ENCODE measurements around the gene CIDEC. TPM values are rescaled to one million over a fixed set of nuclear protein-coding genes. Genes with fewer than 3 reads are reported as not detected.

CIDEC gene
- total and polyA plus RNA-seq, 2 of the 8 experiments (the other 6 are each of a cell fraction or from before 2014, with no cell fraction given): not detected

GRCh38 chr3:9888540-9888939 is 8.5 kb upstream of the CIDEC start:
- FAIRE-seq: no peak
- no peak for TF ChIP-seq CHD1 (IDR thresholded peaks at IDR 0.05; ENCODE audit: low read depth, low read length)
- TF ChIP-seq CBX5 (IDR thresholded peaks at IDR 0.05; ENCODE audit: low read depth, low read length): no peak
- TF ChIP-seq SAP30 (IDR thresholded peaks at IDR 0.05; ENCODE audit: insufficient read depth, insufficient replicate concordance, low read length): no peak
- no peak for TF ChIP-seq NRF1 (IDR thresholded peaks at IDR 0.05; ENCODE audit: low read depth, low read length)
- no peak for TF ChIP-seq RFX5 (IDR thresholded peaks at IDR 0.05; ENCODE audit: borderline replicate concordance, low read depth, low read length)
- TF ChIP-seq CTCF (IDR thresholded peaks at IDR 0.05; ENCODE audit: control extremely low read depth in 1 of 3, insufficient read depth in 1 of 3, low read depth in 1 of 3, low read length in 3 of 3): no peak
- TF ChIP-seq CREB1 (IDR thresholded peaks at IDR 0.05): no peak
- no peak for TF ChIP-seq YY1 (IDR thresholded peaks at IDR 0.05; ENCODE audit: low read depth, low read length)
- TF ChIP-seq EZH2 (IDR thresholded peaks at IDR 0.05; ENCODE audit: low read depth, low read length, severe bottlenecking): no peak
- TF ChIP-seq CTBP2 (IDR thresholded peaks at IDR 0.05; ENCODE audit: borderline replicate concordance, insufficient read depth, insufficient read length, low read length): no peak
- no peak for TF ChIP-seq KDM5A (IDR thresholded peaks at IDR 0.05; ENCODE audit: low read length)

More at GRCh38 chr3:9888540-9888939, 8.5 kb upstream of the CIDEC start:
- Histone ChIP-seq H2BK15ac (ENCODE audit: low read length) (no peak overlapping the region), H2BK20ac (ENCODE audit: low read length) (no peak overlapping the region), H3K36me3 (ENCODE audit: control insufficient read depth in 2 of 4, insufficient read depth in 4 of 4, low read length in 3 of 4) (peaks cover 7 to 14% (median 9%) of the 10 kb centered on the region in 4 experiments; a peak in 7 of 8 replicates), H2BK5ac (ENCODE audit: low read depth, low read length) (no peak overlapping the region), H3K23ac (ENCODE audit: insufficient read length) (no peak overlapping the region), H4K20me1 (replicated peaks in 1 of 2; ENCODE audit: control insufficient read depth in 1 of 2, insufficient read depth in 2 of 2, low read length in 2 of 2) (peaks cover 1 to 4% of the 10 kb centered on the region in 2 experiments), H3K79me1 (ENCODE audit: low read depth, low read length) (no peaks in the 10 kb centered on the region), H4K5ac (ENCODE audit: insufficient read length, low read depth, low read length) (no peak overlapping the region), H3K79me2 (ENCODE audit: control insufficient read depth in 1 of 2, insufficient read depth in 2 of 2, low read length in 2 of 2) (peaks cover 0 to 19% of the 10 kb centered on the region in 2 experiments; a peak in 2 of 4 replicates), H3K14ac (ENCODE audit: insufficient read length) (no peak overlapping the region), H2BK12ac (ENCODE audit: low read depth, low read length) (no peak overlapping the region), H3K23me2 (ENCODE audit: low read depth, low read length) (0 out of 2 replicates have a peak, but pooled peaks cover 2% of the 10 kb centered on the region), H2AK5ac (ENCODE audit: low read depth, low read length) (no peak overlapping the region), H3K4me2 (ENCODE audit: insufficient read depth in 1 of 2, low read depth in 2 of 2, low read length in 2 of 2) (no peak overlapping the region), H4K8ac (ENCODE audit: extremely low read depth, insufficient read depth, low read length) (no peak overlapping the region), H3K4ac (replicated peaks; ENCODE audit: insufficient read length, low read depth, low read length) (no peak overlapping the region), H3K27me3 (replicated peaks in 1 of 4; ENCODE audit: control insufficient read depth in 3 of 4, extremely low read depth in 1 of 4, insufficient read depth in 3 of 4, low read length in 3 of 4) (no peaks in the 10 kb centered on the region), H4K91ac (replicated peaks; ENCODE audit: insufficient read length, low read length) (no peak overlapping the region), H3K56ac (replicated peaks; ENCODE audit: insufficient read length, low read depth, low read length) (no peak overlapping the region), H2AFZ (ENCODE audit: low read length) (no peak overlapping the region), H3K18ac (ENCODE audit: extremely low read depth, low read length) (no peak overlapping the region), H2BK120ac (replicated peaks; ENCODE audit: low read depth, low read length) (no peak overlapping the region), H3K9ac (replicated peaks in 1 of 4; ENCODE audit: extremely low read depth in 1 of 4, low read depth in 3 of 4, low read length in 3 of 4) (no peak overlapping the region), H3K27ac (ENCODE audit: low read depth, low read length) (no peak overlapping the region), H3K4me1 (replicated peaks in 1 of 4; ENCODE audit: control insufficient read depth in 3 of 4, insufficient read depth in 4 of 4, low read length in 3 of 4) (peaks cover 0 to 2% (median 0%) of the 10 kb centered on the region in 4 experiments; a peak in 1 of 7 replicates), H3K4me3 (ENCODE audit: extremely low read depth in 1 of 4, insufficient read depth in 2 of 4, low read depth in 3 of 4, low read length in 4 of 4) (no peak overlapping the region), H3K9me3 (ENCODE audit: insufficient read depth in 2 of 2, low read depth in 1 of 2, low read length in 1 of 2) (no peaks in the 10 kb centered on the region)
- CTCF ChIA-PET (ENCODE audit: partially characterized antibody): interaction anchor here (0.9 to 2.1 kb wide), 3 partner anchors 12 to 58 kb away, joined by 3 to 10 read pairs (median 3); no protein-coding TSS in a partner anchor
- DNase-seq (ENCODE audit: low read depth in 1 of 2, low spot score in 2 of 2): no peak
- 100% methylated on average over 3 of the region's 3 CpGs; no CpG with 5 or more reads in 1 of the 2 experiments for WGBS, 2 experiments (ENCODE audit: extremely low coverage in 1 of 2, insufficient coverage in 1 of 2, insufficient read length in 1 of 2, insufficient replicate concordance in 2 of 2, low coverage in 1 of 2, low lambda C conversion rate in 2 of 2, missing lambda C conversion rate in 1 of 2)
- POLR2A ChIA-PET (ENCODE audit: partially characterized antibody): interaction anchor here (1.7 to 1.8 kb wide), 2 partner anchors 12 to 13 kb away, joined by 4 to 5 read pairs; partner anchors contain the start of gene IL17RE

All from H1 (cell line).